Measurements from ENCODE around the gene STK11. TPM values are rescaled to one million over a fixed set of nuclear protein-coding genes. Genes with fewer than 3 reads are reported as not detected.

The STK11 gene
- total RNA-seq, 4 donors from 2014 or later: 56.8 to 80.7 (median 60.9) TPM

- TF ChIP-seq EP300 (IDR thresholded peaks at IDR 0.05): no peak
- TF ChIP-seq CTCF (IDR thresholded peaks at IDR 0.05): no peak
- TF ChIP-seq POLR2AphosphoS5 (IDR thresholded peaks at IDR 0.05): no peak
- TF ChIP-seq POLR2A (IDR thresholded peaks at IDR 0.05): no peak
- Histone ChIP-seq H3K4me1 (peaks cover 0 to 22% (median 2%) of the 10 kb centered on the region in 3 donors), H3K36me3 (peaks cover 0 to 59% of the 10 kb centered on the region in 2 donors), H3K27me3 (no peaks in the 10 kb centered on the region), H3K27ac (no peak overlapping the region), H3K9me3 (no peaks in the 10 kb centered on the region), H3K4me3 (no peak overlapping the region)
- no peak for ATAC-seq
- WGBS, 2 donors (ENCODE audit: low coverage in 1 of 2): no CpG with 5 or more reads among the region's 56 CpGs
Observed at GRCh38 chr19:1227304-1228054, 21.9 kb downstream of the STK11 start.

DNA sequence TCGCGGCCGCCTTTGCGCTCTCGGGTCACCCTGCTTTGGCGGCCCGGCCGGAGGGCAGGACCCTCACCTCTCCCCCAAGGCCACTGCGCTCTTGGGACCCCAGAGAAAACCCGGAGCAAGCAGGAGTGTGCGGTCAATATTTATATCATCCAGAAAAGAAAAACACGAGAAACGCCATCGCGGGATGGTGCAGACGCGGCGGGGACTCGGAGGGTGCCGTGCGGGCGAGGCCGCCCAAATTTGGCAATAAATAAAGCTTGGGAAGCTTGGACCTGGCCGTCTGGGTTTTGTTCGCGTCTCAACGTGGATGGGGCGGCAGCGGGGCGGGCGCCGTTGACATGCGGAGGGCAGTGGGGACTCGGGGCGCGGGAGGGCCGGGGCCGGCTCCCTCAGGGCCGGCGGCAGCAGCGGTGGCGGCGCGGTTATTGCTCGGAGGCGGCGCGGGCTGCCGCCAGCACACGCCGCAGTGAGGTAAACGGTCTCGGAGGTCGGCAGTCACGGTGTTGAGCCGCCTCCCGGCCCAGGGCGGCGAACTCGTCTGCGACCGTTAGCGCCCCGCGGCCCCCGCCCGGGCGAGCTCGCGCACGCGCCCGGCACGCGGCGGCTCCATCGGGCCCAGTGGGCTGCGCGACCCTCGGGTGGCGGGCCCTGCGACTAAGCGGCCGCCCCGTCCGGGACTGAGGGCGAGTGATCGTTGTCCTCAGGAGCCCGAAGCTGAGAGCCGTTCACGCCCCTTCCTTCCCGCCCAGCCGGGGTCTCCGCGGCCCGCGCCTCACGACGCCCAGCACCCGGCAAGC, 22.8 kb downstream of the STK11 start:
- Histone ChIP-seq H3K36me3 (peaks cover 0 to 51% of the 10 kb centered on the region in 2 donors), H3K27me3 (no peaks in the 10 kb centered on the region), H3K27ac (no peak overlapping the region), H3K9me3 (no peaks in the 10 kb centered on the region), H3K4me3 (no peak overlapping the region), H3K4me1 (peaks cover 0 to 22% (median 10%) of the 10 kb centered on the region in 3 donors)
- no peak for TF ChIP-seq EP300 (IDR thresholded peaks at IDR 0.05)
- no peak for TF ChIP-seq POLR2AphosphoS5 (IDR thresholded peaks at IDR 0.05)
- TF ChIP-seq POLR2A (IDR thresholded peaks at IDR 0.05): no peak
- no peak for TF ChIP-seq CTCF (IDR thresholded peaks at IDR 0.05)
- WGBS, 2 donors (ENCODE audit: low coverage in 1 of 2): 92% methylated on average over 13 of the region's 100 CpGs; no CpG with 5 or more reads in 1 of the 2 donors
- no peak for ATAC-seq

GRCh38 chr19:1229056-1229923, 23.7 kb downstream of the STK11 start:
- H3K36me3 ChIP-seq: peaks cover 0 to 41% of the 10 kb centered on the region in 2 donors
- H3K27me3 ChIP-seq: no peaks in the 10 kb centered on the region
- no peaks in the 10 kb centered on the region for H3K9me3 ChIP-seq
- TF ChIP-seq POLR2A (IDR thresholded peaks at IDR 0.05) (no peak), CTCF (IDR thresholded peaks at IDR 0.05) (no peak), POLR2AphosphoS5 (IDR thresholded peaks at IDR 0.05) (no peak), EP300 (IDR thresholded peaks at IDR 0.05) (no peak)
- ATAC-seq: no peak
- no peak overlapping the region for H3K27ac ChIP-seq
- WGBS, 2 donors (ENCODE audit: low coverage in 1 of 2): 100% methylated on average over 1 of the region's 158 CpGs; no CpG with 5 or more reads in 1 of the 2 donors
- peaks cover 0 to 23% (median 11%) of the 10 kb centered on the region in 3 donors for H3K4me1 ChIP-seq
- no peak overlapping the region for H3K4me3 ChIP-seq

DNA sequence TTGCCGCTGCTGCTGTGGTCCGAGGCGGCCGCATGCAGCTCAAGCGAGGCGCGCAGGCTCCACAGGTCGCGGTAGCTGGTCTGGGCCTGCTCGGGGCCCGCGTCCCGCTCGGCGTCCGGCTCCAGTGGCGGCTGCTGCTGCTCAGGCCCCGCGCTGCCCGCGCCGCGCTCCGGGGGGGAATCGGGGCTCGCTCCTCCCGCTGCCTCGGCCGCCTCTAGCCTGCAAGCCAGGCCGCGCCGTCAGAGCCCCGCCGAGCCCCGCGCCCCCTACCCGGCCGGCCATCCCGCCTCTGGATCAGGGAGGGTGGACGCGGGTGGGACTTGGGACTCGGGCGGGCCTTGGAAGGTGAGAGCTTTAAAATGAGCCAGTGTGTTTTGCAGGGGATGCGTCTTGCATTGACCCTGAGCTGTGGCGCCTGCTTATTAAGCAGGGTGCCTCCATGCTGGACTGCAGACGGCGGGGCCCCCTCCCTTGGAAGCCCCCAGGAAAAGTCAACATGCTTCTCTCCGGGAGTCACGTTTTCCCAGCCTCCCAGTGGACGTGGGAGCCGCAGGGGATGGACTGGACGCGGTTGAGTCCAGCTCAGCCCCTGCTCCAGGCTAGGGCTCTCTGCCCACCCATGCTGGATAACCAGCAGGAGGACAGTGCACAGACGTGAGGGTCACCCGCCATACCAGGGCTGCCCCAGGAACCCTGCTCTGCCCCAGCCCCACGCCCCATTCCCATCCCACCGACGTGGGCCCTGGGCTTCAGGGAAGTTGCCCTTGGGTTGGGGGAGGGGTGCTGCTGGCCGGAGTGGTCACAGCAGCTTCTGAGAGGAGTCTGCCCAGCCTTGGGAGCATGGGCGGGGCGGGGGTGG, 24.6 kb downstream of the STK11 start:
- Histone ChIP-seq H3K9me3 (no peaks in the 10 kb centered on the region), H3K4me1 (peaks cover 0 to 23% (median 11%) of the 10 kb centered on the region in 3 donors), H3K36me3 (peaks cover 0 to 33% of the 10 kb centered on the region in 2 donors), H3K27ac (no peak overlapping the region), H3K27me3 (no peaks in the 10 kb centered on the region), H3K4me3 (no peak overlapping the region)
- TF ChIP-seq EP300 (IDR thresholded peaks at IDR 0.05) (no peak), POLR2AphosphoS5 (IDR thresholded peaks at IDR 0.05) (no peak), POLR2A (IDR thresholded peaks at IDR 0.05) (no peak), CTCF (IDR thresholded peaks at IDR 0.05) (no peak)
- ATAC-seq: no peak
- WGBS, 2 donors (ENCODE audit: low coverage in 1 of 2): no CpG with 5 or more reads among the region's 61 CpGs

All from gastroesophageal sphincter (tissue), 4 donors.